Measurements from ENCODE around the gene RGS3.
"Not testable (repeated sequence)": the region's sequence is repeated elsewhere in the genome, so short reads cannot be mapped to it uniquely, and the experiment has no call there.

RGS3 gene

DNA sequence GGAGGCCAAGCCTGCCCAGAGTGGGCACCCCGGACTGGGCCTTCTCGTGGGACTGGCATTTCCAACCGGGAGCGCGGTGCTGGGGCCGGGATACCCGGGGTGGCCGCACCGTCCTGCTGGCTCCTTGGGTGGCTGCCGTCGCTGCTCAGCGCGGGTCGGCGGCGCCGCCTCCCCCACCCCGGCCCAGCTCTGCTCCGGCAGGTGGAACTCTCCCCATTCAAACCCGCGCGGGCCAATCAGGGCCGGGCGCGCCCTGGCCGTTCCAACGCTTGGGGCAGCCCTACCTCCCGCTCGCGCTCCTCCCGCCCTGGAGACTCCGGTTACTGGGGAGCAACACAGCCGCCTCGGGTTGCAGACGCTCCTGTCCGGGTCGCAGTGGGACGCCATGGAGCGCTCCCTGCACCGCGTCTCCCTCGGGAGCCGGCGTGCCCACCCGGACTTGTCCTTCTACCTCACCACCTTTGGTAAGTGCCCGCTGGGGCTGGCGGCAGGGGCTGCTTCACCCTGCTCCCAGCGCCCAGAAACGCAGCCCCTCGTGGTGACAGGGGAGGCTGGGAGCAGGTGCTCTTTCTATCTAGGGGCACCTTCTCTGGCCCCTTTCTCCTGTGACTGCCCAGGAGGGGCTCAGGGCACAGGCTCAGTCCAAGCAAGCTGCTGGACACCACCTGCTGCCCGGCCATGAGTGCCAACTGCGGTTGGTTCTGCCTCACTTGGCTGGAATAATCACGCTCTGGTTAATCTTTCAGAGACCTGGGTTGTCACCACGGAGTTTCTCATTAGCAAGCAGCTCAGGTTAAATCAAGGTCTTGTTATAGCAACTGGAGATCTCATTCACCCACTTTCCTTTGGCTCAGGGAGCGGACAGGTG, at the start of gene RGS3:
Gene RGS3 (plus strand): TSS at position 310 of the 868 bp plus-strand sequence. CDS start 76 bp downstream, at position 386.
- DNase-seq (ENCODE audit: low spot score): no peak

- no peak for DNase-seq (ENCODE audit: low spot score)
Observed at GRCh38 chr9:113416149-113416721, 47.3 kb upstream of the RGS3 start.

- DNase-seq (ENCODE audit: low spot score): no peak
Observed at GRCh38 chr9:113417370-113417769, 46.2 kb upstream of the RGS3 start.

- no peak for DNase-seq (ENCODE audit: low spot score)
Observed at GRCh38 chr9:113421726-113422125, 41.8 kb upstream of the RGS3 start.

DNA sequence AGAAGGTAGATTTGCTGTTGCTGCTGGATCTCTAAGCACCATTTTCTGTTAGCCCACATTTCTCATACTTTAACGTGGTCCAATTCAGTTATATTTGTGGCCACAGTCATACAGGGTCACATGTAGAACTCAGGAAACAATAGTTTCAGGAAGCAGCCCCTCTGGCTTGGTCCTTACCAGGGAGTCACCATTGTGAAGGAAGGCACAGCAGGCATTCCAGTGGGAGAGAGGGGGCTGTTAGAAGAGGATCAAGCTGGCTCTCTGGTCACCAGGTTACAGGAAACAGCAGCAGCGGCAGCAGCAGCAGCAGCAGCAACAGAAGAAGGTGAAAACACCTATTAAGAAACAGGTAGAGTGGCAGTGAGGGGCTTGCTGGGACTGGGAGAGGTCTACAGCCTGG, 38.5 kb upstream of the RGS3 start:
- no peak for DNase-seq (ENCODE audit: low spot score)

- DNase-seq (ENCODE audit: low spot score): no peak
Observed at GRCh38 chr9:113426701-113427100, 36.8 kb upstream of the RGS3 start.

GRCh38 chr9:113427629-113428028, 35.9 kb upstream of the RGS3 start:
- DNase-seq (ENCODE audit: low spot score): peak; percentile 36

DNA sequence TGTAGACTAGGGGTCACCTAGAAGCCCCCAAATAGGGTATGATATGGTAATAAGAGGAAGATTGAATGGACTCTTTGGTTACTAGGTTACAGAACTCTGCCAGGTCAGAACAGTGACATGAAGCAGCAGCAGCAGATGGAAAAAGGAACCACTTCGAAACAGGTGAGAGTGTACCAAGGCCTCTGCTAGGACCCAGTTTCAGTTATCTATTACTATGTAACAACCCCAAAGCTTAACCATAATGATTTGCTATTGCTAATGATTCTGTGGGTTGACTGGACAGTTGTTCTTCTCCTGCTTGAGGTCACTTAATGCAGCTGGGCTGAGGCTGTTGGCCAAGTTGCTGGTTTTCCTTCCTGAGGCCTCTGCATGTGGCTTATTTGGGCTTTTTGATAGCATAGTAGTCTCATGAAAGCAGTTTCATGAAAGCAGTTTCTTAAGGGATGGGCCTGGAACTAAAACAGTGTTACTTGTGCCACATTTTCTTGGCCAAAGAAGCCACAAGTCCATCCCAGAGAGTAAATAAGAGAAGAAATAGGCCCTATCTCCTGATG, 35.4 kb upstream of the RGS3 start:
- no peak for DNase-seq (ENCODE audit: low spot score)

DNA sequence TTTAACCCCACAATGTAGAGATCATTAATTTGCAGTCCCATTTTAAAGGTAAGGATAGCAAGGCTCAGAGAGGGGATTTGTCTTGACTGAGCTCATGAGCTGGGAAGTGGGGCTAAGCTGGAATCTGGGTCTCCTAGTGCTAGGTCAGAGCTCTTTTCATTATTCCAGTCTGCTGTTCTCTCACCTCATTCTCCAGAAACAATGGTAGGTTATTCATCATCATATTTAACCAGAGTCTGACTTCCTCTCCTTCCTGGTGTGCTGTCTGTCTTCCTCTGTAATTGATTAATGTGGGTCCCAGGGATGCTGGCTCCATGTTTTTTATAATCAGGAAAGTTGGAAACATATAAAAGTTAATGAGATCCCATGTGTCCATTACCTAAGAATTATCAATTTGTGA, 32.3 kb upstream of the RGS3 start:
- DNase-seq (ENCODE audit: low spot score): no peak

- DNase-seq (ENCODE audit: low spot score): peak; percentile 17
Observed at GRCh38 chr9:113436728-113437515, 26.6 kb upstream of the RGS3 start.

GRCh38 chr9:113437716-113438115, 25.8 kb upstream of the RGS3 start:
- DNase-seq (ENCODE audit: low spot score): not testable (repeated sequence)

DNA sequence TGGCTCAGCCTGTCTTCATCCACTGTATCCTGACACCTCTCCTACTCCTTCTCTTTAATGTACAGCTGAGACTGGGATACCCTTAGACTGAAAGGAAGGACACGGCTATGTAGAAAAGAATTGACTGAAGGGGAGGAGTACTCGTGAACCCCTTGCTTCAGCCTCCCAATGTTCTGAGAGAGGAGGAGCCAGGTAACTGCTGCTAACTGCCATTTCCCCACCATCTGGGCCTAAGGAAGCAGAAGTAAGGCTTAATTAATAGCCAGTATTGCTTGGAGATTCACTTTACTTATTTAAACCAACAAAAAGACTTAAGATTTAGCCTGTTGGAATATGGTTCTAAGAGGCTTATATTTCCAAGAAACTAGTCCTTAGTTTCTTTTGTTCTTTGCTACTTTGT, 18.8 kb upstream of the RGS3 start:
- DNase-seq (ENCODE audit: low spot score): no peak

DNA sequence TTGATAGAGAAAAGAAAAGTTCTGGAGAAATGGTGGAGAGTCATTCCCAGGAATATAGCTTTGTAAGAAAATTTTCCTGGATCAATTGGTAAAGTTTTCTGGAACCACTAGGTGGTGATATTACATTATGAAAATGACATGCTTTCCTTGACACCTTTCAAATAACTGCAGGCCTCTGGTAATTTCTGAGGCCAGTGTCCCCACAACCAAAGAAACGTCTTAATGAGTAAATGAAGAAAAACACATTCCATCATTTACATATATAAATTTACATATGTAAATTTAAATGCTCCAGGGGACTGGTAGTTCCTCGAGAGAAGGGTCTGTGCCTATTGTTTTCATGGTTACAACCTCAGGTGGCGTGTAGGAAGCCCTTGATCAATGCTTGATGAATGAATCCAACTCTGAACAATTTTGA, 17.2 kb upstream of the RGS3 start:
- peak; percentile 66 for DNase-seq (ENCODE audit: low spot score)

GRCh38 chr9:113449376-113449775, 14.2 kb upstream of the RGS3 start:
- DNase-seq (ENCODE audit: low spot score): no peak

GRCh38 chr9:113452113-113452605, 11.4 kb upstream of the RGS3 start:
- DNase-seq (ENCODE audit: low spot score): no peak

- DNase-seq (ENCODE audit: low spot score): peak; percentile 72
Observed at GRCh38 chr9:113454914-113455761, 8.4 kb upstream of the RGS3 start.

DNA sequence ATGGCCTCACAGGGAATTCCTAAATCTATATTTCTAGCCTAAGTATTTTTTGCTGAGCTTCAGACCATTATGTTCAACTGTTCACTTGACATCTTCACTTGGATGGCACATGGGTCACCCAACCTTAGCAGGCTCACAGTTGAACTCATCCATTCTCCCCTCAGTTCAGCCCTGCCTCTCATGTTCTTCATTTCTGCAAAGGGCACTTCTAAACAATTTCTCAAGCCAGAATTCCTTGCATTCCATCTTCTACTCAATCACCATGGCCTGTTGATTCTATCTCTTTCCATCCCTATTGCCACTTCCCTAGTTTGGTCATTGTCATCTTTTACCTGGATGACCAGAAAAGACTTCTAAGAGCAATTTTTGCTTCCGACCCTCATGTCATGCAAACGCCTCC, 7.3 kb upstream of the RGS3 start:
- DNase-seq (ENCODE audit: low spot score): peak; percentile 58

- DNase-seq (ENCODE audit: low spot score): no peak
Observed at GRCh38 chr9:113461285-113461684, 2.2 kb upstream of the RGS3 start.

GRCh38 chr9:113461943-113462342, 1.6 kb upstream of the RGS3 start:
- DNase-seq (ENCODE audit: low spot score): no peak

- no peak for DNase-seq (ENCODE audit: low spot score)
Observed at GRCh38 chr9:113462781-113463286, 693 bp upstream of the RGS3 start.

DNA sequence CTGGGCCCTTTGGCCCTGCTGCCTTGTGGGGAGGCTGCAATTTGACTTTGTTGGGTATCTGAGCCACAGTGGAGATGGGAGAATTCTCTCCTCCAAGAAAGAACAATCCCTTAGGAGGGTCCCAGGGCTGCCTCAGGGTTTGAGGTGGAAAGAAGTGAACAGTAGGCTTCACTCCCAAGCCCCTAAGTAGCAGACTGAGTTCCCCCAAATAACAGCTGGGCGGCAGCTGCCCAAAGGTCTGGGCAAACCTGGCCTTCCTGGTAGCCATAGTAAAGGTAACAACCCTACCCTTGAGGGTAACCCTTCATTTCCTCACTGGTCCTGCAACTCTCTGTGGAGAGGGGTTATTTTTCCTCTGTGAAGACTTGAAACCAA, 746 bp downstream of the RGS3 start:
- DNase-seq (ENCODE audit: low spot score): no peak

All from GM03348 (cell line).